ENCODE data around the gene DNAAF5. TPM values are rescaled to one million over a fixed set of nuclear protein-coding genes. Genes with fewer than 3 reads are reported as not detected.

The DNAAF5 gene
- polyA plus RNA-seq, 1 of the 3 experiments (the other 2 are of a cell fraction): 58.5 TPM

- Histone ChIP-seq H2AFZ (ENCODE audit: low read depth) (0 out of 2 replicates have a peak overlapping the region, but pooled peaks have one; percentile 58), H3K27me3 (ENCODE audit: insufficient read depth) (no peaks in the 10 kb centered on the region), H4K20me1 (ENCODE audit: insufficient read depth) (no peaks in the 10 kb centered on the region), H3K79me2 (ENCODE audit: insufficient read depth) (no peaks in the 10 kb centered on the region), H3K27ac (ENCODE audit: low read depth in 2 of 2, low read length in 1 of 2) (peak overlapping the region in 1 of 2 experiments; percentile 64; a peak in 1 of 4 replicates), H3K4me1 (ENCODE audit: control insufficient read depth in 1 of 2, insufficient read depth in 2 of 2, low read depth in 1 of 2, low read length in 1 of 2) (peaks cover 0 to 12% of the 10 kb centered on the region in 2 experiments; a peak in 2 of 4 replicates), H3K4me3 (ENCODE audit: low read depth in 2 of 2, low read length in 1 of 2) (peak overlapping the region; percentile 56 to 69), H3K36me3 (replicated peaks in 1 of 2; ENCODE audit: control insufficient read depth in 1 of 2, insufficient read depth in 2 of 2, low read length in 1 of 2) (no peaks in the 10 kb centered on the region), H3F3A (replicated peaks; ENCODE audit: insufficient read depth) (no peaks in the 10 kb centered on the region), H3K9me2 (no peaks in the 10 kb centered on the region), H3K9me3 (no peaks in the 10 kb centered on the region), H3K9ac (peak overlapping the region; percentile 64; the same call in 1 of the 2 replicates), H3K4me2 (peak overlapping the region; percentile 78)
- TF ChIP-seq CHD2 (IDR thresholded peaks at IDR 0.05; ENCODE audit: low read length, partially characterized antibody) (no peak), REST (IDR thresholded peaks at IDR 0.05; ENCODE audit: low read depth, low read length) (no peak), GABPA (IDR thresholded peaks at IDR 0.05; ENCODE audit: low read depth) (no peak), NRF1 (IDR thresholded peaks at IDR 0.05; ENCODE audit: low read depth, low read length) (no peak), RXRA (IDR thresholded peaks at IDR 0.05; ENCODE audit: borderline replicate concordance, low read depth) (no peak), USF1 (IDR thresholded peaks at IDR 0.05; ENCODE audit: borderline replicate concordance, low read depth) (no peak), RFX5 (IDR thresholded peaks at IDR 0.05; ENCODE audit: low read length) (no peak), CTCF (IDR thresholded peaks at IDR 0.05) (no peak), ZBTB33 (IDR thresholded peaks at IDR 0.05; ENCODE audit: borderline replicate concordance, low read depth) (no peak)
- CTCF ChIA-PET: interaction anchor here (1.0 to 1.7 kb wide), 4 partner anchors 8 to 27 kb away, joined by 3 to 4 read pairs (median 4); no protein-coding TSS in a partner anchor
- POLR2A ChIA-PET: interaction anchor here (0.6 to 1.2 kb wide), 4 partner anchors 46 to 80 kb away, joined by 3 to 4 read pairs (median 4); no protein-coding TSS in a partner anchor
- WGBS (ENCODE audit: low lambda C conversion rate): 83% methylated on average over 38 of the region's 45 CpGs
- DNase-seq: peak; percentile 81
Observed at GRCh38 chr7:711093-711921, 15.2 kb upstream of the DNAAF5 start.
